ENCODE results near the gene SLC16A8.

DNA sequence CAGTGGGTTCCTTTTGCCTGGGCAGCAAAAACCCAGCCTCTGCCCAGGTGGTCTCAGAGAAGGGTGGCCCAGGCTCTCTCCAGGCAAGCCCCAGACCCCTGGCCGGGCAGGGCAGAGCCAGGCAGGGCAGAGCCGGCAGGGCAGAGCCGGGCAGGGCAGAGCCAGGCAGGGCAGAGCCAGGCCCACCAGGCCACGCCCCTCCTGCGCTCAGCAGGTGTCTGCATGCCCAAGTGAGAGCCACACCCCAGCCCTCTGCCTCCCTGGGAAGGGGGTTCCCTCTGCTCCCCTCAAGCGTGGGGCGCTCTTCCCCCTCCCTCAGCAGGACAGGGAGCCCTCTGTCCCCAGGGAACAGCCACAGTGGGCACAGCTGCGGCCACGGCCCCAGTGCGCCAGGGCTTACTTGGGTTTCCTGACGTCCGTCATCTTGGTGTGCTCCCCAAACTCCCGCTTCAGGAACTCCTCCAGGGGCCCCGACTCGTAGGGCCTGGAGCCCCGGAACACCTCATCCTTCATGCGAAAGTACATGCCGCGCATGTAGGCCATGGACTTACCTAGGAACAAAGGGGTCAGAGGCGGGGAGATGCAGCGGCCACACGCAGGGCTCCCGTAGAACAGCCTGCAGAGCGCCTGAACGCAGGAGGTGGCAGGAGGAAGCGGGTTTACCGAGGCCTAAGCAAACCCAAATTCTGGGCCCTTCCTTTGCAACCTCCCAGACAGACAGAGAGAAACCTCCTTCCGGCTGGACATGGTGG lies 36.6 kb upstream of the SLC16A8 start:
- TF ChIP-seq SUZ12 (IDR thresholded peaks at IDR 0.05; ENCODE audit: unreplicated experiment) (no peak), JUND (IDR thresholded peaks at IDR 0.05; ENCODE audit: low read depth, low read length) (no peak), CHD2 (IDR thresholded peaks at IDR 0.05; ENCODE audit: borderline replicate concordance, low read depth, low read length) (no peak), SMC3 (IDR thresholded peaks at IDR 0.05; ENCODE audit: borderline replicate concordance, low read length) (no peak), CEBPB (IDR thresholded peaks at IDR 0.05; ENCODE audit: borderline replicate concordance in 1 of 2, low read depth in 2 of 2, low read length in 2 of 2) (no peak)

All from GM12878 (cell line).